Ishikawa (cell line): ENCODE results near the gene HOXA7.

Experiments
- CEBPB ChIP-seq: IDR thresholded peaks from 2 replicates; pipeline ENCODE4 v1.6.1; 2012
- EP300 ChIP-seq: IDR thresholded peaks from 2 replicates; pipeline ENCODE4 v1.6.1; 2012; ENCODE audit warnings: borderline replicate concordance
- FOXM1 ChIP-seq: IDR thresholded peaks from 2 replicates; pipeline ENCODE4 v1.6.1; 2012; ENCODE audit warnings: low read depth, borderline replicate concordance
- RAD21 ChIP-seq: IDR thresholded peaks from 2 replicates; pipeline ENCODE4 v1.6.1; 2012; ENCODE audit warnings: low read depth
- TAF1 ChIP-seq: IDR thresholded peaks from 2 replicates; pipeline ENCODE4 v1.6.1; 2012; ENCODE audit warnings: low read depth, mild to moderate bottlenecking
- TCF12 ChIP-seq: IDR thresholded peaks from 2 replicates; pipeline ENCODE4 v1.6.1; 2012; ENCODE audit warnings: low read depth
- TEAD4 ChIP-seq: IDR thresholded peaks from 2 replicates; pipeline ENCODE4 v1.6.1; 2012
- YY1 ChIP-seq: IDR thresholded peaks from 2 replicates; pipeline ENCODE4 v1.6.1; 2012; ENCODE audit warnings: low read depth
- ZBTB7A ChIP-seq: IDR thresholded peaks from 2 replicates; pipeline ENCODE4 v1.6.1; 2012; ENCODE audit warnings: low read depth
- TF ChIP-seq, protein P1 (sequence below): IDR thresholded peaks from 2 replicates; pipeline ENCODE4 v1.6.1; 2012

DNA sequence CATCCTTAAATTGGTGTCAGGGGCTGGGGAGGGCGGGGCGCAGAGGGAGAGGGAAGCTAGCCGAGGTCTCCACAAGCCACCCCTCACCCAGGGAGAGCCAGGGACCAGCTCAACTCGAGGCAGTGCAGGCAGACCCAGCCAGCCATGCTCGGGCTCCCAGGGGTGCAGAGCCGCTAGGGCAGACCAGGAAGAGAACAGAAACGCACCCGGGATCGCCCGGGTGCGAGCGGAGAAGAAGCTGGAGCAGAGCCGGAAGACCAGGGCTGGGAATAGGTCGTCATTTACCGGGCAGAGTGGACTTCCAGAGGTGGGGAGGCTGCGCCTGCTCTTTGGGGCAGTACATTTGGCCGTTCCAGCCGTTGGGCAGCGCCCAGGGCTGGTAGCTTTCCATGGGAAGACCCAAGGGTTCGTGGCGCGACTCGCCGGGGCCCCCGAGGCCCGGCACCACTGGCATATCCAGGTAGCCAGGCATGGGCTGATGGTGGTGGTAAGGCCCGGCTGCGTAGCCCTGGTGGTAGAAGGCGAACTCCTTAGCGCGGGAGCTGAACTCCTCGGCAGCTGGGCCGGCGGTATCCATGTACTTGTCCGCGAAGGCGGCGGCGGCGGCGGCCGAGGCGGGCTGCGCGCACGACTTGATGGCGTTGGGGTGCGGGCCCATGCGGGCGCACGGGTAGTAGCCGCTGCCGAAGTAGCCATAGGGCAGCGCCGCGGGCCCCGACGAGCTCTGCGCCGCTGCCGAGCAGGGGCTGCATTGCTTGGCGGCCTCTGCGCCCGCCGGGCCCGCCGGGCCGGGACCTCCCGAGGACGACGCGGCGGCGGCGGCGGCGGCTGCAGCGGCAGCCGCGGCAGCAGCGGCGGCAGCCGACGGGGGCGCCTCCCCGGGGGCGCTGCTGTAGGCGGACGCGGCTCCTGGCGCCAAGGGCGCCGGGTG, 42.7 kb upstream of the HOXA7 start:
- TF ChIP-seq, protein P1, sequence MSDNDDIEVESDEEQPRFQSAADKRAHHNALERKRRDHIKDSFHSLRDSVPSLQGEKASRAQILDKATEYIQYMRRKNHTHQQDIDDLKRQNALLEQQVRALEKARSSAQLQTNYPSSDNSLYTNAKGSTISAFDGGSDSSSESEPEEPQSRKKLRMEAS, result peak; percentile 48; the same call in 1 of the 2 replicates
- 0 out of 2 replicates have a peak, but pooled peaks have one; percentile 18 for TF ChIP-seq ZBTB7A
- TF ChIP-seq TAF1, result no peak
- TF ChIP-seq RAD21, result no peak
- no peak for TF ChIP-seq TEAD4
- no peak for TF ChIP-seq TCF12
- TF ChIP-seq EP300, result no peak
- TF ChIP-seq CEBPB, result no peak
- TF ChIP-seq FOXM1, result no peak
- no peak for TF ChIP-seq YY1
